ENCODE results near the gene IGFL4.

DNA sequence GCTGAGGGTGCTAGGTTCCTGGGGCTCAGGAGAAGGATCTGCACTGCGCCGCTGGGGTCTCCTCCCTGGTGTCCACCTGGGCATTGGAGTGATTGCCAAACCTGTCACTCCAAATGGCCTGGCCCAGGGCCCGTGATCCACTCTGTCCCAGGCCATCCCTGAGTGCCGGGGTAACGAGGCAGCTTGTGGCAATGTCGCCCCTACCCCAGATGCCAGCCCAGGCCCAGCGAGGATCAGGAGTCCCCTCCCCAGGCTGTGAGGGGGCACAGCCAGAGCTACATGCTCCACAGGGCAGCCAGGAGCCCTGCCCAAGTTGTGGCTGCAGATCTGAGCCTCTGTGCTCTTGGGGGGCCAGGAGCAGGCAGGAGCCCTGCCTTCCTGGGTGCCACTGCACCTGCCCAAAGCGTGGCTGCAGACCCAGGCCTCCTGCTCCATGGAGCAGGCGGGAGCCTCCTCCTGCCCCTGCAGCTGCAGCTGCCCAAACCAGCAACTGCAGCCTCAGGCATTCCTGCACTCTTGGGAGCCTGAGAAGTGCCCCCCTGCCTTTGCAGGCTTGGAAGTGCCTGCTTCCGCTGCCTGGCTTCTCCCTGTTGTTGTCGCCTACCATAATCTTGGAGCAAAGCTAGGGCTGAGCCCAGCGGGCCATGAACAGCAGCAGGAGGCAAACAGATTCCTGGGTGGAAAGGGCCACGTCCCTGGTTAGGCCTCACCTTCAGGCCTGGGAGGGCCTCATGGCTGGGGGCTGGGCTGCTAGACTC lies 4.6 kb downstream of the IGFL4 start:
- no peak for TF ChIP-seq POLR2A (IDR thresholded peaks at IDR 0.05; ENCODE audit: insufficient read depth in 1 of 2, low read depth in 2 of 2, low read length in 2 of 2)
- TF ChIP-seq SMC3 (IDR thresholded peaks at IDR 0.05; ENCODE audit: low read length) = no peak
- TF ChIP-seq ZNF749 (CRISPR knock-in tag; IDR thresholded peaks at IDR 0.05; ENCODE audit: borderline replicate concordance) = no peak
- TF ChIP-seq ZNF782 (CRISPR knock-in tag; IDR thresholded peaks at IDR 0.05; ENCODE audit: borderline replicate concordance) = no peak
- TF ChIP-seq, protein P1, sequence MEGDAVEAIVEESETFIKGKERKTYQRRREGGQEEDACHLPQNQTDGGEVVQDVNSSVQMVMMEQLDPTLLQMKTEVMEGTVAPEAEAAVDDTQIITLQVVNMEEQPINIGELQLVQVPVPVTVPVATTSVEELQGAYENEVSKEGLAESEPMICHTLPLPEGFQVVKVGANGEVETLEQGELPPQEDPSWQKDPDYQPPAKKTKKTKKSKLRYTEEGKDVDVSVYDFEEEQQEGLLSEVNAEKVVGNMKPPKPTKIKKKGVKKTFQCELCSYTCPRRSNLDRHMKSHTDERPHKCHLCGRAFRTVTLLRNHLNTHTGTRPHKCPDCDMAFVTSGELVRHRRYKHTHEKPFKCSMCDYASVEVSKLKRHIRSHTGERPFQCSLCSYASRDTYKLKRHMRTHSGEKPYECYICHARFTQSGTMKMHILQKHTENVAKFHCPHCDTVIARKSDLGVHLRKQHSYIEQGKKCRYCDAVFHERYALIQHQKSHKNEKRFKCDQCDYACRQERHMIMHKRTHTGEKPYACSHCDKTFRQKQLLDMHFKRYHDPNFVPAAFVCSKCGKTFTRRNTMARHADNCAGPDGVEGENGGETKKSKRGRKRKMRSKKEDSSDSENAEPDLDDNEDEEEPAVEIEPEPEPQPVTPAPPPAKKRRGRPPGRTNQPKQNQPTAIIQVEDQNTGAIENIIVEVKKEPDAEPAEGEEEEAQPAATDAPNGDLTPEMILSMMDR (CRISPR knock-in tag; IDR thresholded peaks at IDR 0.05) = no peak
- TF ChIP-seq HNF4G (IDR thresholded peaks at IDR 0.05; ENCODE audit: borderline replicate concordance, low read depth, low read length) = no peak
- no peak for TF ChIP-seq HNF4G (CRISPR knock-in tag; IDR thresholded peaks at IDR 0.05; ENCODE audit: borderline replicate concordance, low read depth)
